ENCODE measurements around the gene TBC1D22A.
"Not testable (repeated sequence)": the region's sequence is repeated elsewhere in the genome, so short reads cannot be mapped to it uniquely, and the experiment has no call there.

TBC1D22A gene

GRCh38 chr22:47139790-47140119 lies 377.3 kb downstream of the TBC1D22A start:
- no peak for DNase-seq (ENCODE audit: low read depth)

GRCh38 chr22:47140975-47141374 lies 378.5 kb downstream of the TBC1D22A start:
- not testable (repeated sequence) for DNase-seq (ENCODE audit: low read depth)

GRCh38 chr22:47142427-47143046 lies 380.1 kb downstream of the TBC1D22A start:
- no peak for DNase-seq (ENCODE audit: low read depth)

DNA sequence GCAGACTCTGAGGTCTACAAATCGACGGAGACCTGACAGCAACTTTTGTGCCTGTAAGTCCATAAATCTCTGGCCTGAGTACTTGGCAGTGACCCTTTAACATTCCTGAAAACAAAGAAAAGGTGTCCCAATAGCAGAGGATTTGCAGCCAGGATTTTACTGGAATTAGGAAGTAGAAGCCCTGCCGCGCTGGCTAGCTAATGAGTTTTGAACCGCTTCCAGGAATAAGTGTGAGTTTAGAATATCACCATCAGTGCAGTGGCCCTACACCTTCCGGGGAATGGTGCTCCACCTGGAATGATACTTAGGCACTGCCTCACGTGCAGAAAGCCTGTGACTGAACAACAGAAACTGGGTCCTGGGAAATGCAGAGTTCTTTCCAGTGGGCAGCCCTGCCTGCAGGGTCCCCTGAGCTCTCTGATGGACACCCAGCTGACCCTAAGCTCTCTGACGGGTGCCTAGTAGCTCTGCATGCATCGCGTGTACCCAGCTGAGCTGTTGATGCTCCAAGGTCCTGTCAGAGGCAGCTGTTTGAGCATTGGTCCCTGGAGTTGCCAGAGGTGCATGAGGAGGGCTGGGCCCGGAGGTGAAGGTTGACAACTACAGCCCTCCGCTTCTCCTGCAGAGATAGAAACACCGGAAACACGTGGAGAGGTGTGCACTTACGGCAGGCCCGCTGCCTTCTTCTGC lies 380.9 kb downstream of the TBC1D22A start:
- DNase-seq (ENCODE audit: low read depth), result no peak

- no peak for DNase-seq (ENCODE audit: low read depth)
Measured at GRCh38 chr22:47144076-47144765, 381.8 kb downstream of the TBC1D22A start.

- DNase-seq (ENCODE audit: low read depth), result no peak
Measured at GRCh38 chr22:47144791-47145425, 382.5 kb downstream of the TBC1D22A start.

GRCh38 chr22:47145883-47146282 lies 383.4 kb downstream of the TBC1D22A start:
- DNase-seq (ENCODE audit: low read depth), result no peak

- DNase-seq (ENCODE audit: low read depth), result no peak
Measured at GRCh38 chr22:47146391-47146790, 383.9 kb downstream of the TBC1D22A start.

- no peak for DNase-seq (ENCODE audit: low read depth)
Measured at GRCh38 chr22:47146941-47147340, 384.5 kb downstream of the TBC1D22A start.

DNA sequence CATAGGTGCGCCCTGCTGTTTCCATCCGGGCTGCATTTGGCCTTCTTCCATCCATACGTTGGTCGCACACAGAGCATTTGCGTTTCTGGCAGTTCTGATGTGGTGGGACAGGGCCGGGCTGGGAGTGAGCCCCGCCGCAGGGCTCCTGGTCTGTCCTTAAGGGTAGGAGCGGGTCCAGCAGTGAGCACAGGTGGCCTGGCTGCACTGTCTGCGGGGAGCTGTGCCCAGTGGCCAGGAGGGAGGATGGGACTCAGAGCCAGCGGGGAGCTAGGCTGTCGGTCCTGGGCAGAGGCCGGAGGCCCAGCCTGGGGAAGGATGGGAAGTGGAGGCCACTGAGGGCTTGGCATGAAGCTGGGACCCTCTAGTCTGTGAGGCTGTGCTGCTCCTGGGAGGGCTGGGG lies 385.1 kb downstream of the TBC1D22A start:
- DNase-seq (ENCODE audit: low read depth), result no peak

GRCh38 chr22:47148510-47148909 lies 386.1 kb downstream of the TBC1D22A start:
- DNase-seq (ENCODE audit: low read depth), result no peak

DNA sequence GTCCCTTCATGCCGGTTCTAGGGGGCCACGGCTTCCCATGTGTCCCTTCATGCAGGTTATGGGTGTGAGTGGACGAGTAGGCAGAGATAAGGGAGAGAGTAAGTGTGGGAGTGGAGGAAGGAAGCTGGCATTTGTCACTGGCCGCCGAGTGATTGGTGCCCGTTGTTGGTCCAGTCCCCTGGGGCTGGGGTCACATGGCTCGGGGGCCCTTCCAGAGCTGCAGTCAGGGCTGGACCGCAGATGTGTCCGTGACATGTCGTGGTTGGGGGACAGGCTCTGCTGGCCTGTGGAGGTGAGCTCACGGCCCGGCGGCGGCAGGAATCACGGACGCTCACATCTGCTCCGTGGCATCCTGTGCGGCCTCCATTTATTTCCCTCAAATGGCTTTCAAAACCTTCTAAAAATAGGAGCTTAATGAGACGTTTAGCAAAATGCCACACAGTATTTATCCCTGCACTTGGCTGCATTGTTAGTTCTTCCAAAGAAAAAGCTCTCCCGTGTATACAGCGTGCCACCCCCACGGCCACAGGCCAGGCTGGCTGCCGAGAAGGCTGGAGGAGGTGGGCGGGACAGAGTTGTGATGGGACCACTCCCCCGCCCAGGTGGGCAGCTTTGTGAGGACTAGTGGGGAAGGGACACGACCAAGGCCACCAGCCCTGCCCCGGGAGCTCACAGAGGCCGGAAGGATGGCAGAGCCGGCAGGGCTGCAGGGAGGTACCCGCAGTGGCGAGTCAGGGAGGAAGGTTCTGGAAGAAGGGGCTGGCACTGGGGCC lies 386.7 kb downstream of the TBC1D22A start:
- no peak for DNase-seq (ENCODE audit: low read depth)

- DNase-seq (ENCODE audit: low read depth), result no peak
Measured at GRCh38 chr22:47149976-47150375, 387.5 kb downstream of the TBC1D22A start.

GRCh38 chr22:47150426-47150825 lies 388.0 kb downstream of the TBC1D22A start:
- DNase-seq (ENCODE audit: low read depth), result no peak

DNA sequence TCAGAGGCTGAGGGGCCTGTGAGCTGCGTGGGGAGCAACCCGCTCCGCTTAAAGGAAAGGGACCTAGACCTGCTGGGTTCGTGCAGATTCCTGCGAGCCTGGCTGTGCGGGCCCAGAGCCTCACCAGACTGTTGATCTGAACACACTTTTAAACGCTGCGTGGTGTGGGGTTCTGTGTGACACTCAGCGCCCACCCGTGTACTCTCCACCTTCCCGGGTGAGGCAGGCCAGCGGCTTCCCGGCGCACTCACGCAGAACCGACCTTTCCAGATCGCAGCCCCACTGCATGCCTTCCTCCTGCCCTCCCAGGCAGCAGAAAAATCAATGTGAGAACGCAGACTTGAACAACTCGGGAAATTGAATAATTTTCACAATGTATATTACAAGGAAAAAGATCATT lies 388.6 kb downstream of the TBC1D22A start:
- no peak for DNase-seq (ENCODE audit: low read depth)

DNA sequence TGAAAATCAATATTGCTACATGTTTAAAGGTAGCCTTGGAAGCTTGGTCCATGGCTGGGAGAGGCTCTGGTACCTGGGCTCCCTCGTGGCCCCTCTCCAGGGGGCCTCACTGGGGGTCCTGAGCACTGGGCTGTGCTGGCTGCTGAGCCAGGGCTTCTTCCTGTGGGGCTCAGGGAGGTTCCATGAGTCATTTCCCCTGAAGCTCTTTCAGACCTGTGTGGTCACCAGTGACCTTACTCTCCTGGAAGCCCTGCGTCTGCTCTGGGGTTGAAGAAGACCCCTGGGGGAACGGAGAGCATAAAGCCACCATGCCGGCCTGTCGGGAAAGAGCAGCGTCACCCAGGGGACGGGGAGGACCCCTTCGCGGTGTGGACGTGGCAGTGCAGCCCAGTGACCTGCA lies 389.0 kb downstream of the TBC1D22A start:
- no peak for DNase-seq (ENCODE audit: low read depth)

DNA sequence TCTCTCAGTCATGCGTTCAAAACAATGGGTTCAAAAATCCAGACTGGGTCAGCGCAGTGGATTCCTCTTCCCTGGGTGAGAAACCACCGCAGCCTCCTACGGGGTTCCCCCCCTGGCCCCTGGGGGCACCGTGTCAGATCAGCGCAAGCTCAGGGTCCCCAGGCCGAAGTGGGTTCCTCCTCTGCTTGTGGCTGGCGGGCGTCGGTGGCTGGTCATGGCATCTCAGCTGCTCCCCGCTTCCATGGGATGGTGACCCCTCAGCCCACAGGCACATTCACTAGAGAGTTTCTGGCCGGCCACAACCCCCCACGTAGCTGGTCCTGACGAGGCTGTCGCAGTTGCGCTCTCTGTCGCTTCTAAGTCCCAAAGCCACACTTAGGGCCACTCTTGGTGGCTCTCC lies 389.8 kb downstream of the TBC1D22A start:
- no peak for DNase-seq (ENCODE audit: low read depth)

GRCh38 chr22:47152938-47153337 lies 390.5 kb downstream of the TBC1D22A start:
- no peak for DNase-seq (ENCODE audit: low read depth)

DNA sequence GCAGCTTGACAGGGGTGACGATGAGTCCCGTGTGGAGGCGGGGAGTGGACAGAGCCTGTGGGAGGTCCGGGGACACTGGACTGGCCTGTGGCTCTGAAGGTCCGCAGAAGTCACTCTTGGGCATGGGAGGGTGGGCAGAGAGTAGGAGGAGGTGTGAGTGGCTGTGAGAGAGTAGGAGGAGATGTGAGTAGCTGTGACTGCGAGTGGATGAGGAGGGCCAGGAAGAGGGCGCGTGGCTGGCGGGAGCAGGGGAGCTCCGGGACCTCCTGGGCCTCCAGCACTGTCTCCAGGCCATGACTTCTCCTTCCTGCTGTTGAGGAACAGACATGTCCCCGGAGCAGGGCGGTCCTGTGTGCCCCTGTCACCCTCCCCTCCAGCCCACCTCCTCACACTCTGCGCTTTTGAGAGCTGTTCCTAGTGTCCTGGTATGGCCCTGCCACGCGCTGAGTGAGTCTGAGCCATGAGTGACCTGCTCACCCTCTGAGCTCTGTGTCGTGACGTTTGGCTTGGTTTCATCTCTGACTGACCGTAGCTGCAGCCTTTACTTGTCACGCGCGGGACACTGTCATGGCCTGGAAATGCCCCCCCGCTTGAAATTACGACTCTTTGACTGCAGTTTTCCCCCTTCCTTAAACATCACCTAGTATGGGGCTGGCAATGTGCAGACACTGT lies 391.5 kb downstream of the TBC1D22A start:
- DNase-seq (ENCODE audit: low read depth), result no peak

GRCh38 chr22:47154621-47155081 lies 392.2 kb downstream of the TBC1D22A start:
- peak; percentile 75 for DNase-seq (ENCODE audit: low read depth)

- DNase-seq (ENCODE audit: low read depth), result no peak
Measured at GRCh38 chr22:47155131-47155885, 392.9 kb downstream of the TBC1D22A start.

All from fibroblast of gingiva (primary cell).